ENCODE data around the gene RFT1. TPM values are rescaled to one million over a fixed set of nuclear protein-coding genes. Genes with fewer than 3 reads are reported as not detected.

The RFT1 gene
- 10 to 100 TPM; 13.1 to 38.2 (median 16.5) TPM for total RNA-seq

GRCh38 chr3:53130179-53131061 is at the start of gene RFT1:
RFT1 (minus strand) TSS chr3:53130435; CDS start chr3:53130400, 35 bp downstream.
- H3K27me3 ChIP-seq = no peaks in the 10 kb centered on the region
- peaks cover 0 to 8% of the 10 kb centered on the region in 2 donors for H3K4me1 ChIP-seq
- TF ChIP-seq POLR2A (IDR thresholded peaks at IDR 0.05) (peak; percentile 35 to 68), CTCF (IDR thresholded peaks at IDR 0.05) (peak in 2 of 4 experiments; percentile 30 to 41)
- no peaks in the 10 kb centered on the region for H3K36me3 ChIP-seq
- intact Hi-C loops (cut with DNase I; ENCODE audit: low total_unique reads) = no loop called here
- peak within 1 kb of the TSS; percentile 80 to 99 for H3K4me3 ChIP-seq
- H3K9me3 ChIP-seq = no peaks in the 10 kb centered on the region
- DNase-seq = peak; percentile 97 to 98
- peak within 1 kb of the TSS; percentile 86 to 90 for H3K27ac ChIP-seq

- TF ChIP-seq CTCF (IDR thresholded peaks at IDR 0.05) (no peak), POLR2A (IDR thresholded peaks at IDR 0.05) (no peak)
- Histone ChIP-seq H3K27me3 (no peaks in the 10 kb centered on the region), H3K4me3 (no peak overlapping the region), H3K27ac (no peak overlapping the region), H3K36me3 (no peaks in the 10 kb centered on the region), H3K9me3 (no peaks in the 10 kb centered on the region), H3K4me1 (no peaks in the 10 kb centered on the region)
- intact Hi-C loops (cut with DNase I; ENCODE audit: low total_unique reads) = no loop called here
- DNase-seq = no peak
Measured at GRCh38 chr3:53179580-53179979, 49.3 kb upstream of the RFT1 start.

- intact Hi-C loops (cut with DNase I; ENCODE audit: low total_unique reads) = no loop called here
- H3K27ac ChIP-seq = no peak overlapping the region
- H3K4me1 ChIP-seq = no peaks in the 10 kb centered on the region
- DNase-seq = no peak
- no peak for TF ChIP-seq POLR2A (IDR thresholded peaks at IDR 0.05)
- TF ChIP-seq CTCF (IDR thresholded peaks at IDR 0.05) = no peak
- H3K36me3 ChIP-seq = no peaks in the 10 kb centered on the region
- H3K27me3 ChIP-seq = no peaks in the 10 kb centered on the region
- H3K9me3 ChIP-seq = no peaks in the 10 kb centered on the region
- H3K4me3 ChIP-seq = no peak overlapping the region
Measured at GRCh38 chr3:53178246-53178645, 48.0 kb upstream of the RFT1 start.

- TF ChIP-seq POLR2A (IDR thresholded peaks at IDR 0.05) (no peak), CTCF (IDR thresholded peaks at IDR 0.05) (no peak)
- no peaks in the 10 kb centered on the region for H3K4me1 ChIP-seq
- H3K27me3 ChIP-seq = no peaks in the 10 kb centered on the region
- no peaks in the 10 kb centered on the region for H3K9me3 ChIP-seq
- H3K36me3 ChIP-seq = no peaks in the 10 kb centered on the region
- no peak overlapping the region for H3K27ac ChIP-seq
- DNase-seq = no peak
- no peak overlapping the region for H3K4me3 ChIP-seq
- intact Hi-C loops (cut with DNase I; ENCODE audit: low total_unique reads) = no loop called here
Measured at GRCh38 chr3:53175613-53176540, 45.6 kb upstream of the RFT1 start.

Measured in uterus (tissue), 4 donors.